Fibroblast of skin of right quadriceps (primary cell): ENCODE data around the gene NCKAP5.

ENCODE experiments used
- DNase-seq: peaks from one replicate; pipeline ENCODE4 v3.0.0-alpha.2; 2013

NCKAP5 gene

DNA sequence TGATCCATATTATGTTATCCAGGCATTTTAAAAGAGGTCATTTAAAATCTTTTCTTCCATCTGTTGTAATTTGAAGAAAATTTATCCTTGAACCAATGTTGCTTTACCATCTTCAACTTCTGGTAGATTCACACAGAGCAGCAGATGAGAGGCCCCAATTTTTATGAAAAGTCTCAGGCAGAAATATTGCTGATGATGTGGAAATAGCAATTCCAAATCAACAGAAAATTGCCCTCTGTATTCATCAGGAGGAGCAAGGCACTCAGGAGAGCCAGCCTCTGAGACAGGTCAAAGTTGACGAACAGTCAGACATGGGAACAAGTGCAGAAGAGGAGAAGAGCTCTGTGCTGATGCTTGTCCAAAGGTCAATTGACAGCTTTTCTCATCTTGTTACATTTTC lies 444.9 kb downstream of the NCKAP5 start:
- DNase-seq: no peak

DNA sequence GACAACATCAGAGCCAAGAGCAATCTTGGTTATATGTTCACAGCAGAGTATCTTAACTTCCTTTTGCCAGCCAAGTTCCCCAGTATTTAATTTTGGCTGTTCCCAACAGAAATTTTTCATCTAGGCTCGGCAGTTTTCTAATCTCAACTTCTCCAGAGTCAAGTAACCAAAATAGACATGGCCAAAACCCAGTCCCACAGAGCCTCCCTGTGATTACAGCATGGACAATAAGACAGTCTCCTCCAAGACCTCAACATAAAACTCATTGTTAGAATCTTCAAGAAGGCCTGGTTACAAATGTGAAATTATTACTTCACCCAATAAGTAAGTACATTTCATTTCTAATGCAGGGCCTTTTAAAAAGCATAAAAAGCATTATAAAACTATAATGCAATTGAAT lies 445.7 kb downstream of the NCKAP5 start:
- no peak for DNase-seq

GRCh38 chr2:133120310-133120709 lies 448.0 kb downstream of the NCKAP5 start:
- DNase-seq: no peak

DNA sequence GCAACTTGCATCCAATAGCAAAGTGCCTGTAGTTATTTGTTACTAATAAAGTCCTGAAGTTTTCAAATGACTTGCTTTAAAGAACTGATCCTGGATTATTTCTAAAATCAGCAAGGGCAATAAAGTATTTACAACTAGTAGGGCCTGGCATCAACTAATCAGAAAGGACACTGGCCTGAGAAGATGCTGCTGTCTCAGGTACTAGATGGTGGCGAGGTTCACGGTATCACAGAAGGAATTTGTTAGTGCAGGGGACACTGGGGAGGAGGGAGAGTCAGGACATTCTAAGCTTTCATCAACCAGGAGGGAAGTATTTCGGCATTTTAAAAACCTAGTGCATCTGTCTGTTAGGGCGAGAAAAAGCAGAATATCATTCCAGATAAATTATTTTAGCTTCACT lies 458.1 kb downstream of the NCKAP5 start:
- DNase-seq: no peak

GRCh38 chr2:133109772-133110171 lies 458.5 kb downstream of the NCKAP5 start:
- DNase-seq: peak; percentile 85

- DNase-seq: no peak
These were observed 461.0 kb downstream of the NCKAP5 start for GRCh38 chr2:133107058-133107815.

GRCh38 chr2:133104871-133105270 lies 463.4 kb downstream of the NCKAP5 start:
- DNase-seq: no peak

- DNase-seq: no peak
These were observed 469.5 kb downstream of the NCKAP5 start for GRCh38 chr2:133098787-133099186.

DNA sequence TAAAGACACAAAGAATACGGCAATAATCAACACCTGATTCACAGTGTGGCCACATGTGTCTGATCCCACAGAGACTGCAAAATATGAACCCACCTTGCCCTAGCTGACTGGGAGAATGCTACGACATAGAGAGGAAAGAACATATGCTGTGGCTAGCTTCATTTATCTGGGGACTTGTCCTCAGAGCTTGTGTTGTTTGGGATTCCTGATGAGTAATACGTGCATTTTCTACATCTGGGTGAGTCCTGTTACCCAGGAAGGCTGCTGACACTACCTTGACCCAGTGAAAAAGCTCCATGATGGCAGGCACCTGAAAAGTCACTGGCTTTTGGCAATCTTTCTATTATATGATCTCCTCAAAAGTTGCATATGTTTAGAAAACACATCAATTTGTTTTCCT lies 470.6 kb downstream of the NCKAP5 start:
- DNase-seq: no peak

DNA sequence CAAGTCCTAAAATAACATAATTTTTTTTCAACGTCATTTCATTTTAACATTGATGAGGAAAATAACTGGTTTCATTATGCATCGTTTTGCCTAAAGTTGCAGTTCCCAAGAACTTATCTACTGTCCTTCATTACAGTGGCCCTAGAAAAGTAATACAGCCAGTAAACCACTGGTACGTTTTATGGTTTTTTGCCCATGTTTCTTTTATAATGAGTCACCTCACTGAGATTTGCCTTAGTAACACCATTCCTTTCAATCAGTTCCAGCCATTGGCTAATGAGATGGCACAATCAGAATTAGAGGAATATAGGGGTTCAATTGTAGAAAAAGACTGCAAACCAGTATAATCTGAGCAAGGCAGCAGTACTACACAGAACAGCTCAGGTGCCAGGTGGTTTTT lies 475.7 kb downstream of the NCKAP5 start:
- no peak for DNase-seq

DNA sequence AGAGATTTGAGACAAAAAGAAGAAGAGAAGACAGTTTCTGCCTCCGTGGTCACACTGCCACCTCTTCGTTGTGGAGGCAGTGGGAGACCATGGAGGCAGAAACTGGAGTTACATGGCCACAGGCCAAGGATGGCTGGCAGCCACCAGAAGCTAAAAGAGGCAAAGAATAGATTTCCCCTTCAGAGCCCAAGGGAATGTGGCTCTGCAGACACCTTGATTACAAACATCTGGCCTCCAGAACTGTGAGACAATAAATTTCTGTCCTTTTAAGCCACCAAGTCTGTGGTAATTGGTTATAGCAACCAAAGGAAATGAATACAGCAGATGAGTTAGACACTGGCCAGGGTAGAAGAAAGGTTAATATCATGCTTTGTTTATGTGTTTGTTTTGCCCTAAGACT lies 477.9 kb downstream of the NCKAP5 start:
- DNase-seq: no peak

DNA sequence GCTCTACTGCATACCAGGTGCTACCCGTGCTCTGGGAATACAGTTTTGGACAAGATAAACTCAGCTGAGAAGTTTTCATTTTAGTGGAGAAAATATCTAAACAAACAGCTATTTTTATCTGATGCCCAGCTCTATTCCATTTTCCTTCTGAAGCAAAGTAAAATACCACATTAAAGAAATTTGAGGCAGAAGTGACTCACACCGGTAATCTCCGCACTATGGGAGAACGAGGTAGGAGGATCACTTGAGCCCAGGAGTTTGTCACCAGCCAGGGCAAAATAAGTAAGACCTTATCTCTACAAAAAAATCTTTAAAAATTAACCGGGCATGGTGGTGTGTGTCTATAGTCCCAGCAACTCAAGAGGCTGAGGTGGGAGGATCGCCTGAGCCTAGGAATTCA lies 482.1 kb downstream of the NCKAP5 start:
- no peak for DNase-seq

DNA sequence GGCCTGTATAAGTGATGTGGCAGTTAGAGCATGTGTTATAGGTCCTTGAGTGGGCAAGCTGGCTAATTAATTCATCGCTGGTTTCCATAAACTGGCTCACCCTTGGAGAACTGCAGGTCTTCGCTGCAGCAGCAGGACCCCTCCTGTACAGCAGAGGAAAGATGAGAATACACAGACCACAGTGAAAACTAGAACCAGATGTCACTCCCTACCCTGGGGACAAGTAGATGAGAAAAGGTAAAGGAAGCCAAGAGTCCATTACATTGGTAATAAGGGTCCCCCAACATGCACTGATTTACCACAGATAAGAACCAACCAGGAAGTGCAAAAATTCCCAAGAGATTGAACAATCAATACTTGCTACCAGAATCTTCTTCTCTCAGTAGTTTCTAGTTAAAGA lies 482.6 kb downstream of the NCKAP5 start:
- no peak for DNase-seq

- no peak for DNase-seq
These were observed 486.2 kb downstream of the NCKAP5 start for GRCh38 chr2:133082034-133082433.

DNA sequence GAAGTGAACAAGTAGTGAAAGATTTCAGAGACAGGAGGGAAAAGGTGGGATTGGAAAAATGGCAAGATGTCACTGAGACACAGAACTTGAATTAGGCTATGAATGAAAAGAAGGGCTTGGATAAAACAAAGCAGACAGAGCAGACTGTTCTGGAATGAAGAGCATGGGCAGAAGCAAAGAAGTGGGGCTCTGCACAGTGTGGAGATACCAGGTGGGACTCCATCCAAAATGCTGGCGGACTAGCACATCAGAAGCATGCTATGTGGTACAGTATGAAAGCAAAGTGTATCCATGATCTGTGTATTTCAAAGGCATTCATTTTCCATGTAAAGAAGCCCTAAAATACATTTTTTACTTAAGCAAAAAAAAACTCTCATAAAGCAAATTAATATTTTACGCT lies 487.4 kb downstream of the NCKAP5 start:
- DNase-seq: no peak

DNA sequence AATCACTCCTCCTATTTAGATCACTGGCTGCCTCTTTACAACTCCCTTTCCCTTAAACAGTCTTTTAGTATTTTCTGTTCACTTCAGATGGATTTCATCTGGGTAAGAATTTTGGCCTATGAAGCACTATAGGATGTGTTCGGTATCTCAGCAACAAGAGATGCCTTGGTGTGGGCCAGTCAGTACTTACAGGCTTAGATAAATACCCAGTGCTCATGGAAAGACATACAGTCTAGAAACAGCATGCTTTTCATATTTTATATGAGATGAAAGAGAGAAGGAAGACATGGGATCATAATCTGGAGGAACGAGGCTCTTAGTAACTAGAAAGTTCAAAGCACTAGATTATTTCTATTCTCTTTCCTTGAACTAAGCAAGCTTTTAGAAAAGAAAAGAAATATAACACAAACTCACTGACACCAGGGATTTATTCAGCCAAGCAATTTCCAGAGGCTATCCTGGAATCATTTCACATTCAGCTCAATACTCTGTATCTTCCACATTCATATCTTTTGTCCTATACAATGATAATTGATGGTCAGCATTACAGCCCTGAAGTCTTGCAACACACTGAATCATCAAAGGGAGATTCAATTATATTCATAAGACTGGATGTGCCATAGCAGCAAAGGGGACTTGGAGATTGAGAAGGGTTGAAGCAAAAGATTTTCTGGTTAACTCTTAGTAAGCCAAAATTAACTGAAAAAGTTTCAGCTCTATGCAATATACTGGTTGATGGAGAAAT lies 489.4 kb downstream of the NCKAP5 start:
- no peak for DNase-seq

DNA sequence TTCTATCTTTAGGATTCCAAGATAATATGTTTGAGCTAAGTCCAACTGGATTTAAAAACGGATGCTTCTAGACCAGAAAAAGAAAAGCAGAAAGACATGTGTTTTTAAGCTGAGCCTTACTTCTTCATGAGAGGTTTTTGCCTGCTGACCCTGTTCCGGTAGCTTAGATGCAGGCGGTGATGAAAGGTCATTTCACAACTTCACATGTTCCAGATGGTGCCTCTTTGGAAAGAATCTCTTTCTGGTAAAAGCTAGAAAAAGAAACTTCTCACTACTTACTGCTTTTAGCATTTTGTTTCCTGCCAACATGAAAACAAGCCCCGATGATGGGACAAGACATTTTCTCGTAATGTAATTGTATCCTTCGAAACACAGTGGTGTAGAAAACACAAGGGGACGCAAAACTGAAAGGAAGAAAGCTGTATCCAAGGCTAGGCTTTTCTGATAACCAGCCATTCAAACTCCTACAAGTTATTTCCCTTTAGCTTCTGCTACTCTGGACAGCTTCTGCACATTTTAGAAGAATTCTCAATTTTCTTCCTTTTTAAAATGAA lies 490.9 kb downstream of the NCKAP5 start:
- no peak for DNase-seq

DNA sequence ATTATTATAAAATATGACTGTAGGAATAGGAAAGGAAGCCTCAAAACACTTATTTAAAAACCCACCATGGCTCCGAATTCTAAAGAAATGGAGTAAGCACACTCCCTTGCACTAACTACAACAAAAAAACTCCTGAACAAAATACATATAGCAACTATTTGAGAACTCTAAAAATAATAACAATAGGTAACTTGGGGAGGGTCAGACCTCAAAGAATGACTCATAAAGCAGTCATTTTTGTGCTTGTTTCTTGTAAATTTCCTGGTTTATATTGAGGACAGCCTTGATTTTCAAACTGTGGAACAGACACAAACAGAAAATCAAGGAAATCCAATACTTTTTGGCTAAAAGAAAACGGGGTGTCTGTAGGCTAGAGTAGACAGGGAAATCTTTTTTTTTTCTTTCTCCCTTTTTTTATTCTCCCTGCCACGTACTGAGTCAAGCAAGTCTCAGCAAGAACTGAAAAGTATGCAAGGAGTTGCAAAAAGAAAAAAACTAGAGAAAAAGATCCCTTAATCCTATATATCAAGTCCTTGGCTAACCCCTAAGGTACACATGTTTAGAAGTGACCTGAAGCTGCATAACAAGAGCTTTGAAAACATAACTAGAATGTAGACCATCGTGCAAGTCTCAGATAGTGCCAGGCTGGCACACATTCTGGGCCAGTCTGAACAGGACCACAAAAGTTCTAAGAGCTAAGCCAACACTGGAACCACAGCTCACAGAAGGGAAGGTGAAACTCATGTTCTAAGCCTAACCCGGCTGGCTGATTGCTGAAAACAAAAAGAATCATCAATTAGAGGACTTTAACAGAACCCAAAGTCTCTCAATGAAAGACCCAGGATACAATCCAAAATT lies 495.2 kb downstream of the NCKAP5 start:
- no peak for DNase-seq

- peak; percentile 29 for DNase-seq
These were observed 504.5 kb downstream of the NCKAP5 start for GRCh38 chr2:133063775-133064174.

- DNase-seq: peak; percentile 77
These were observed 505.2 kb downstream of the NCKAP5 start for GRCh38 chr2:133062931-133063665.

DNA sequence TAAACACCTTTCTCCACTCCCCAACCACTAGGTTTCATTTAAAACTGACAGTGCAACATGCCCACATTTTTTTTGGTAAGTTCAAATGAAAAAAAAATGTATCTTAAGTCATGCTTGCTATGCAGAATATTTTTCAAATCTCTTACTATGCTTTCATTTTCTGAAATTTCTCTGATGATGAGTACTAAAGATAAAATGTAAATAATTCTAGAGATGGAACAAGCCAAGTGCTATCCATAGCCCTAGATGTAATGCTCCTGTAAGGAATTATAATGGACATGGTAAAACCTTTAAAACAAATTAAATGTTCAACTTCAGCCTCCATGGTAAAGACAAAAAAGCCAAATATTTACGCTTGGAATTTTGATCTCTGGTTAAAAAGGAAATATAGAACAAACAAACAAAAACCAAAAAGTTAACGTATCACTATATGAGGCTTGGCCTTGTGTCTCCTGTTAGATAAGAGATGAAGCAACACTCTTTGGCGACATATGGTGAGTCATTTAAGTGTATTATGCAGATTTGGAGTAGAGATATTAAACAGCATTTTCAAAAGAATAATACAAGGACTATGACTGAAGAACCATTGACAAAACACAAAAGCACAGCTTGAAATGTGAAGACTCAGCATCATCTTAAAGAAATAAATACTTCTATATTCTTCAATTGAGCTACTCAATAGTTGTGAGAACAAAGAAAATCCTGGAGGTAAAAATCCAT lies 506.2 kb downstream of the NCKAP5 start:
- peak; percentile 25 for DNase-seq

DNA sequence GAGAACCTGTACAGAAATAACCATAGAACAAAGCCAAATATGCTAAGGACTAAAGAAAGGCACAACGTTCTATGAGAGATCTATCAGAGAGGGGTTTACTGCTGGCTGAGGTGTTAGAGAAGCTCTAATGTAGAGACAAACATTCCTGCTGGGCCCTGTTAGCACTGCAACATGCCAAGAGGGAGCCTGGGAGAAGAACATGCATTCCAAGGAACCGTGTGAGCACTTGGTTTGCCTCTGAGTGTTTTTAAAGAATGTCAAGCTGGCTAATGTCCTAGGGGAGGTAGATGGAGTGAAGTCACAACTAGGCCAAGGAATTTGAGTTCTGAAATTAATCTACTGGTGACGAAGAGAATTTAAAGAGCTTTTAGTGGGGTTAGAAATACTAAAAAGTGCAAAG lies 514.0 kb downstream of the NCKAP5 start:
- peak; percentile 54 for DNase-seq
